Naive thymus-derived CD4-positive, alpha-beta T cell (primary cell): ENCODE measurements around the gene KIF26A. TPM values are rescaled to one million over a fixed set of nuclear protein-coding genes. Genes with fewer than 3 reads are reported as not detected.

Experiments
- ATAC-seq: fragments of 150-1000 bp; cut with Tn5 transposase; 2 replicates; pipeline ENCODE4 v1.10.0; 2021; ENCODE audit warnings: mild to moderate bottlenecking, moderate library complexity
- CTCF ChIA-PET: fragments of 350-600 bp; sonication (Branson Sonifier 250); formaldehyde crosslinking; loops from one replicate; lab custom pipeline; 2021; ENCODE audit warnings: antibody characterized with exemption; lab: Charles Lee
- POLR2A ChIA-PET: fragments of 350-600 bp; sonication (Branson Sonifier 250); formaldehyde crosslinking; loops from one replicate; lab custom pipeline; 2021; ENCODE audit warnings: antibody characterized with exemption, inconsistent platforms; lab: Charles Lee
- DNase-seq, 9 donors: peaks; one replicate each; pipeline versions ENCODE4 v3.0.0 to v3.0.0-alpha.2; 2020 to 2022; ENCODE audit warnings: mixed read lengths in 1 of 9
- H3K27ac ChIP-seq: one replicate; pipeline ENCODE4 v1.7.0; 2013; ENCODE audit warnings: mild to moderate bottlenecking, low read depth, low read length, moderate library complexity
- H3K27me3 ChIP-seq, 2 donors: one replicate each; pipeline ENCODE4 v1.7.0; 2013; ENCODE audit warnings: low read length in 2 of 2, mild to moderate bottlenecking in 2 of 2, moderate library complexity in 2 of 2; ENCODE audit not compliant: control insufficient read depth in 2 of 2, insufficient read depth in 2 of 2
- H3K36me3 ChIP-seq, 3 experiments: 1 replicate in 2 of 3; 2 replicates in 1 of 3; pipeline ENCODE4 v1.7.0; 2013; ENCODE audit warnings: low read length in 3 of 3, mild to moderate bottlenecking in 3 of 3, moderate library complexity in 1 of 3; ENCODE audit not compliant: insufficient read depth in 3 of 3, control insufficient read depth in 2 of 3
- H3K4me1 ChIP-seq, 2 donors: one replicate each; pipeline ENCODE4 v1.7.0; 2013; ENCODE audit warnings: low read length in 2 of 2, mild to moderate bottlenecking in 2 of 2, moderate library complexity in 1 of 2; ENCODE audit not compliant: control insufficient read depth in 2 of 2, insufficient read depth in 2 of 2
- H3K4me3 ChIP-seq: 2 replicates; pipeline ENCODE4 v1.7.0; 2013; ENCODE audit warnings: mild to moderate bottlenecking, low read length
- H3K9me3 ChIP-seq, 3 experiments: 1 replicate in 2 of 3; 2 replicates in 1 of 3; pipeline ENCODE4 v1.7.0; 2013; ENCODE audit warnings: low read length in 3 of 3; ENCODE audit not compliant: control insufficient read depth in 2 of 3
- H3K27ac Mint-ChIP-seq, 9 donors: one replicate each; pipeline ENCODE4 v1.8.0; 2020 to 2022; ENCODE audit warnings: mixed read lengths in 9 of 9, mild to moderate bottlenecking in 8 of 9, moderate library complexity in 5 of 9, inconsistent platforms in 2 of 9
- H3K27me3 Mint-ChIP-seq, 5 donors: one replicate each; pipeline ENCODE4 v1.8.0; 2021 to 2022; ENCODE audit warnings: mixed read lengths in 5 of 5, mild to moderate bottlenecking in 1 of 5
- H3K36me3 Mint-ChIP-seq, 5 donors: one replicate each; pipeline ENCODE4 v1.8.0; 2020 to 2022; ENCODE audit warnings: mixed read lengths in 5 of 5, mild to moderate bottlenecking in 3 of 5, inconsistent platforms in 1 of 5
- H3K4me1 Mint-ChIP-seq, 7 donors: one replicate each; pipeline ENCODE4 v1.8.0; 2020 to 2022; ENCODE audit warnings: mixed read lengths in 7 of 7, mild to moderate bottlenecking in 3 of 7, inconsistent platforms in 1 of 7
- H3K4me3 Mint-ChIP-seq, 10 donors: one replicate each; pipeline ENCODE4 v1.8.0; 2020 to 2022; ENCODE audit warnings: mild to moderate bottlenecking in 10 of 10, mixed read lengths in 10 of 10, moderate library complexity in 6 of 10, inconsistent platforms in 2 of 10
- H3K9me3 Mint-ChIP-seq, 11 donors: one replicate each; pipeline ENCODE4 v1.8.0; 2020 to 2022; ENCODE audit warnings: mixed read lengths in 11 of 11, mild to moderate bottlenecking in 4 of 11, inconsistent platforms in 1 of 11, moderate library complexity in 1 of 11
- intact Hi-C, 2 donors: fragments of 100-400 bp; cut with micrococcal nuclease; formaldehyde crosslinking; loops; one replicate each; pipeline ENCODE4 v1.15.1; 2023
- polyA plus RNA-seq, 2 donors: library from polyadenylated mRNA; unstranded; fragments of 300-500 nt; fragmentation: Illumina TruSeq; gene quantifications; one replicate each; pipeline ENCODE4 v1.2.3, GENCODE V29; 2021
- total RNA-seq, 6 experiments: library from RNA in 5 of 6; stranded (reverse) in 5 of 6; gene quantifications; 1 replicate in 5 of 6; 2 replicates in 1 of 6; pipeline ENCODE4 v1.2.3 and lab custom pipeline; 2021 to 2026

KIF26A gene
- total and polyA plus RNA-seq, 7 experiments from 2014 or later, result 0.13 to 0.53 (median 0.17) TPM; not detected in 4

GRCh38 chr14:104118006-104118844 is 20.2 kb upstream of the KIF26A start:
- POLR2A ChIA-PET, result no interaction called here
- H3K4me3 Mint-ChIP-seq, result peak overlapping the region in 5 of 10 donors; percentile 23 to 54 (median 29)

GRCh38 chr14:104119119-104119487 is 19.3 kb upstream of the KIF26A start:
- intact Hi-C loops, result no loop called here
- peaks cover 0 to 5% (median 0%) of the 10 kb centered on the region in 3 experiments for H3K9me3 ChIP-seq
- Mint-ChIP-seq H3K4me1 (peaks cover 0 to 3% (median 0%) of the 10 kb centered on the region in 7 donors), H3K36me3 (peaks cover 0 to 5% (median 0%) of the 10 kb centered on the region in 5 donors), H3K9me3 (peaks cover 3 to 7% (median 4%) of the 10 kb centered on the region in 11 donors), H3K27ac (no peak overlapping the region), H3K4me3 (peak overlapping the region in 3 of 10 donors; percentile 23 to 54 (median 29)), H3K27me3 (peaks cover 11 to 56% (median 45%) of the 10 kb centered on the region in 5 donors)
- H3K4me1 ChIP-seq, result no peaks in the 10 kb centered on the region
- ChIA-PET CTCF (no interaction called here), POLR2A (no interaction called here)
- H3K27me3 ChIP-seq, result no peaks in the 10 kb centered on the region
- no peak overlapping the region for H3K27ac ChIP-seq
- H3K36me3 ChIP-seq, result no peaks in the 10 kb centered on the region
- ATAC-seq, result no peak
- H3K4me3 ChIP-seq, result no peak overlapping the region
- DNase-seq, result peak in 1 of 9 donors; percentile 3

More at GRCh38 chr14:104118006-104118844, 20.2 kb upstream of the KIF26A start:
- H3K9me3 ChIP-seq, result no peaks in the 10 kb centered on the region
- H3K9me3 Mint-ChIP-seq, result no peaks in the 10 kb centered on the region
- H3K4me3 ChIP-seq, result no peak overlapping the region
- peaks cover 0 to 3% (median 0%) of the 10 kb centered on the region in 7 donors for H3K4me1 Mint-ChIP-seq
- no peaks in the 10 kb centered on the region for H3K36me3 ChIP-seq
- H3K27ac ChIP-seq, result no peak overlapping the region
- intact Hi-C loops, result no loop called here
- H3K27me3 ChIP-seq, result no peaks in the 10 kb centered on the region
- ATAC-seq (no peak), DNase-seq (peak in 1 of 9 donors; percentile 4)
- no peak overlapping the region for H3K27ac Mint-ChIP-seq
- H3K4me1 ChIP-seq, result no peaks in the 10 kb centered on the region
- H3K36me3 Mint-ChIP-seq, result no peaks in the 10 kb centered on the region
- H3K27me3 Mint-ChIP-seq, result peaks cover 4 to 49% (median 40%) of the 10 kb centered on the region in 5 donors
- CTCF ChIA-PET, result no interaction called here

GRCh38 chr14:104119488-104120251 is 18.7 kb upstream of the KIF26A start:
- H3K36me3 Mint-ChIP-seq, result peaks cover 0 to 8% (median 0%) of the 10 kb centered on the region in 5 donors
- H3K27ac Mint-ChIP-seq, result no peak overlapping the region
- H3K9me3 ChIP-seq, result peaks cover 0 to 6% (median 0%) of the 10 kb centered on the region in 3 experiments
- H3K27me3 ChIP-seq, result no peaks in the 10 kb centered on the region
- H3K4me1 ChIP-seq, result no peaks in the 10 kb centered on the region
- H3K27ac ChIP-seq, result no peak overlapping the region
- no peaks in the 10 kb centered on the region for H3K36me3 ChIP-seq
- no peak for ATAC-seq
- peak overlapping the region in 4 of 10 donors; percentile 14 to 54 (median 34) for H3K4me3 Mint-ChIP-seq
- H3K4me1 Mint-ChIP-seq, result peaks cover 0 to 3% (median 0%) of the 10 kb centered on the region in 7 donors
- H3K9me3 Mint-ChIP-seq, result peaks cover 3 to 12% (median 5%) of the 10 kb centered on the region in 11 donors
- no peak overlapping the region for H3K4me3 ChIP-seq
- intact Hi-C loops, result no loop called here
- POLR2A ChIA-PET, result no interaction called here
- H3K27me3 Mint-ChIP-seq, result peaks cover 13 to 56% (median 45%) of the 10 kb centered on the region in 5 donors
- no peak for DNase-seq
- CTCF ChIA-PET, result interaction anchor here (0.7 kb wide), 1 partner anchor 444 kb away, joined by 3 read pairs; no protein-coding TSS in a partner anchor

DNA sequence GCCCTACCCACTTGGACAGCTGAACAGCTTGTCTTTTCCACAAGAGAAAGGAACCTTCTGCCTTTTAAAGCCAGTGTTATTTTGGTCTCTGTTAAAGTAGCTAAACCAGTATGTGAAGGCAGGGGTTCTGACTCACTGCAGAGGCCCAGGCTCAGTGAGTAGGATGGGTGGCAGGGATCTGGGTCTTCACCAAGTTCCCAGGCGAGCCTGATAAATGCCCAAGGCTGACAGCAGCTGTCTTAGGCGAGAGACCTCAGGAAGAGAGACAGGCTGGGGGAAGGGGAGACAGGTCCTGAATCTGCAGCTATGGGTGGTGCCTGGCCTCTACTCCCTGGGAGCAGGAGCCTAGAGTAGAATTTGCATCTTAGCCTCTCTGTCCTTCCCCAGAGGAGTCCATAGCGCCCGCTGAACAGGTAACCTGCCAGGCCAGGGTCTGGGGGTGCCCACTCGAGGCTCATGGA is 18.1 kb upstream of the KIF26A start:
- intact Hi-C loops, result no loop called here
- Mint-ChIP-seq H3K27ac (no peak overlapping the region), H3K4me1 (peaks cover 0 to 3% (median 0%) of the 10 kb centered on the region in 7 donors), H3K36me3 (peaks cover 0 to 12% (median 0%) of the 10 kb centered on the region in 5 donors), H3K4me3 (peak overlapping the region in 2 of 10 donors; percentile 17 to 50), H3K9me3 (peaks cover 3 to 19% (median 10%) of the 10 kb centered on the region in 11 donors), H3K27me3 (peaks cover 18 to 57% (median 40%) of the 10 kb centered on the region in 5 donors)
- ChIA-PET CTCF (no interaction called here), POLR2A (no interaction called here)
- no peak for DNase-seq
- no peaks in the 10 kb centered on the region for H3K27me3 ChIP-seq
- no peaks in the 10 kb centered on the region for H3K4me1 ChIP-seq
- no peaks in the 10 kb centered on the region for H3K36me3 ChIP-seq
- no peak overlapping the region for H3K4me3 ChIP-seq
- H3K9me3 ChIP-seq, result peaks cover 0 to 10% (median 0%) of the 10 kb centered on the region in 3 experiments
- H3K27ac ChIP-seq, result no peak overlapping the region
- ATAC-seq, result no peak

DNA sequence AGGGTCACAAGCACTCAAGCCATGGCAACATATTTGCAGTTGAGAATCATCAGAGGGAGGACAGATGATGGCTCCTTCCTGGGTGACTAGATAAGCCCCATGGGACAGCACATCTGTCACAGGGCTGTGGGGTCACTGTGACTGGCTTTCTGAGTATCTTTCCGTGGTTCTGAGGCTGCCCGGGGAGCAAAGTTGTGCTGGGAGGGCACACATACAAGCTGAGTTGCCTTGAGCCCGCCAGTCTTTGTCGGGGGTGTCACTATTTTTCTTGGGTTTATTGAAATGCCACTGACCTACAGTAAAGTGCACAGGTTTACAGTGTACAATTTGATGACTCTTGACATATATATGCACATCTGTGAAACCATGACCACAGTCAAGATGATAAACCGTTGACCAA is 17.2 kb upstream of the KIF26A start:
- DNase-seq (no peak), ATAC-seq (no peak)
- peaks cover 3 to 27% (median 14%) of the 10 kb centered on the region in 11 donors for H3K9me3 Mint-ChIP-seq
- peaks cover 0 to 11% (median 0%) of the 10 kb centered on the region in 3 experiments for H3K9me3 ChIP-seq
- no peaks in the 10 kb centered on the region for H3K27me3 ChIP-seq
- intact Hi-C loops, result no loop called here
- peaks cover 26 to 56% (median 33%) of the 10 kb centered on the region in 5 donors for H3K27me3 Mint-ChIP-seq
- CTCF ChIA-PET, result no interaction called here
- H3K27ac ChIP-seq, result no peak overlapping the region
- H3K4me1 Mint-ChIP-seq, result peaks cover 0 to 3% (median 0%) of the 10 kb centered on the region in 7 donors
- H3K36me3 Mint-ChIP-seq, result peaks cover 0 to 12% (median 0%) of the 10 kb centered on the region in 5 donors
- H3K4me3 ChIP-seq, result no peak overlapping the region
- H3K4me3 Mint-ChIP-seq, result no peak overlapping the region
- no peaks in the 10 kb centered on the region for H3K4me1 ChIP-seq
- POLR2A ChIA-PET, result no interaction called here
- H3K36me3 ChIP-seq, result no peaks in the 10 kb centered on the region
- no peak overlapping the region for H3K27ac Mint-ChIP-seq

- POLR2A ChIA-PET, result no interaction called here
- no peak overlapping the region for H3K27ac ChIP-seq
- ATAC-seq, result no peak
Measured at GRCh38 chr14:104123879-104124278, 14.5 kb upstream of the KIF26A start.

More at GRCh38 chr14:104123879-104124278, 14.5 kb upstream of the KIF26A start:
- Histone ChIP-seq H3K9me3 (peaks cover 0 to 15% (median 0%) of the 10 kb centered on the region in 3 experiments), H3K27me3 (peaks cover 0 to 3% of the 10 kb centered on the region in 2 donors), H3K4me1 (no peaks in the 10 kb centered on the region), H3K36me3 (no peaks in the 10 kb centered on the region), H3K4me3 (no peak overlapping the region)
- CTCF ChIA-PET, result no interaction called here
- no peak overlapping the region for H3K27ac Mint-ChIP-seq
- H3K36me3 Mint-ChIP-seq, result peaks cover 0 to 18% (median 4%) of the 10 kb centered on the region in 5 donors
- no peak overlapping the region for H3K4me3 Mint-ChIP-seq
- H3K27me3 Mint-ChIP-seq, result peaks cover 33 to 68% (median 46%) of the 10 kb centered on the region in 5 donors
- DNase-seq, result no peak
- intact Hi-C loops, result no loop called here
- no peaks in the 10 kb centered on the region for H3K4me1 Mint-ChIP-seq
- H3K9me3 Mint-ChIP-seq, result peaks cover 7 to 49% (median 20%) of the 10 kb centered on the region in 11 donors
